ENCODE data around the gene PRKCE. TPM values are rescaled to one million over a fixed set of nuclear protein-coding genes. Genes with fewer than 3 reads are reported as not detected.

Gene PRKCE
- polyA plus RNA-seq, 3 donors = 8.3 to 9.1 (median 8.8) TPM

DNA sequence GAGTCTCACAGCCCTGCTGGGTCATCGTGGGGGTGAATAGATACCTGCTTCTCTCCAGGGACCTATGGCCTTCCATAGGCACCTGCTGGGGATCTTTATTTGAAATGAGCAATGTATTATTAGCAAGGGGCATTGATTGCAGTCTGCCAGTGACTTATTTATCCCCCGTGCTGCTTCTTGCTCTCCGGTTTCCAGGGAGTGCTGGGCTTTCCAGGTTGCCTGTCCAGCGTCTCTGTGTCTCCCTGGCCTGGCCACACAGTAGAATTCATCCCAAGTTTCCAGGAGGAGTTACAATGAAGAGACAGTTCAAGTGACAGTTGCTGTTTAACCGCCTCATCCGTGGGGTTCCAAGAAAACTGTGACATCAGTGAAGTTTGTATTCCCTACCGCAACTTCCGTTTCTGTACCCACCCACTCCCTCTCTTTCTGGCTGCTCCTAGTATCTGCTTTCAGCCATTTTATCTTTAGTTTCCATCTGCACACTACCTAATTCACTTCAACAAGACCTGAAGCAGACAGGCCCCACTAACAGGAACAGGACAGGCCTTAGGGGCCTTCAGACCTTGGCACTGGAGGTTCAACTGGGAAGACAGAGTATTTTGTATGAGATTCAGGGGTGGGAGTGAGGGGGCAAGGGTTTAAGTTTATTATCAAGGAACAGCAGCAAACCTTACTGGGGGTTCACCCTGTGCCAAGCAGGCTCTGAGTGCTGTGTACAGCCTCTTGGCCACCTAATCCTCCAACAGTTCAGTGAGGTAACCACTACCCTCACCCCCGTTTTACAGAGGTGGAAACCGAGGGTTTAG is 134.8 kb downstream of the PRKCE start:
- no peak for DNase-seq (ENCODE audit: extremely low read depth in 1 of 11, low read depth in 9 of 11, low spot score in 4 of 11)

DNA sequence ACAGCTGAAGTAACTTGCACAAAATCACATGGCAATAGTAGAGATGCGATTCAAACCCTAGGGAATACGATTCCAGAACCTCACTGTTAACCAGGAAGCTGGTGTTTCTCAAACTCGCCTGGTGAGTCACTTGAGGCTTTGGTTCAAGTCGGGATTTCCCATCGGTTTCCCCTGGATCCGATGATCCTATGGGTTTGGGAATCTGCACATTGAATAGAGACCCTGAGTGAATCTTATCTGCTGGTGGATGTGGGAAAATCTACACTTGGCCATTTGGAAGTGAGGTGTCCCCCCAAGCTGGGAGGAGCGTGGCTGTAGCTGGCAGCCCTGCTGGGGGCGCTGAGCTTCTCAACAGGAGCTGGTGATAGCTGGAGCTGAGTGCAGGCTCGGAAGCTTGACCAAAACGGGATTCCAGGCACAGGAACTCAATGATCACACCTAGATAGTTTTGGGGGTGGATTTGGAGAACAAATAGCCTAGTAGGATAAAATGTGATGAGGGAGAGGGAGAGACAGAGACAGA is 135.4 kb downstream of the PRKCE start:
- no peak for DNase-seq (ENCODE audit: extremely low read depth in 1 of 11, low read depth in 9 of 11, low spot score in 4 of 11)

DNA sequence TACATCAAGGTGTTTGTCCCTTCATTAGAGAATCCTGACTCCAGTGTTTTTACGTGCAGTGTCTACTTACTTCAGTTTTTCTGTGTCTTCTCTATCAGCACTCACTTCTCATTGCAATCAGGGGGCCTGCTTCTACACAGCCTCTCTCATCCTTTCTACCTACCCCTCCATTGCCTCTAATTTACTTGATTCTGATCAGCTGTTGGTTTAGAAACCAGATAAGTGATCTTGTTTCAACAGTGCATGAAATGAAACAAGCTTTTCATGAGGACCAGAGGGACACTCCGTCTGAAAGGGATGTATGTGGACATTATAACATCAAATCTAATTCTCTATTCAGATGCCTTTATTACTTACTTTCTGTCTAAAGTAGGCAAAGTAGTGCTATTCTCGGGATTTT is 136.9 kb downstream of the PRKCE start:
- no peak for DNase-seq (ENCODE audit: extremely low read depth in 1 of 11, low read depth in 9 of 11, low spot score in 4 of 11)

DNA sequence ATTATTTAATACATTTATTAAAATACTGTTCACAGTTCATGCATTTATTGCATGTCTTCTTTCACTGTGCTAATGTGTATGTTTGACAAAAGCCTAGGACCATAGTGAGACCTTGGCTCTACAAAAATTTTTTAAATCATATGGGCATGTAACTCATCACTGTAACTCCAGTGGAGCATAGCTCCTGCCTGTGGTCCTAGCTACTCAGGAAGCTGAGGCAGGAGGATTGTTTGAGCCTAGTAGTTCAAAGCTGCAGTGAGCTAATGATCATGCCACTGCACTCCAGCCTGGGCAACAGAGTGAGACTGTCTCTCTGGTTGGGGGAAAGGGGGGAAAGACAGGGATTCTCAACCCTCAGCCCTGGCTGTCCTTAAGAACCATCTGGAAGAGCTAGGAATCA is 137.8 kb downstream of the PRKCE start:
- DNase-seq (ENCODE audit: extremely low read depth in 1 of 11, low read depth in 9 of 11, low spot score in 4 of 11) = no peak

DNA sequence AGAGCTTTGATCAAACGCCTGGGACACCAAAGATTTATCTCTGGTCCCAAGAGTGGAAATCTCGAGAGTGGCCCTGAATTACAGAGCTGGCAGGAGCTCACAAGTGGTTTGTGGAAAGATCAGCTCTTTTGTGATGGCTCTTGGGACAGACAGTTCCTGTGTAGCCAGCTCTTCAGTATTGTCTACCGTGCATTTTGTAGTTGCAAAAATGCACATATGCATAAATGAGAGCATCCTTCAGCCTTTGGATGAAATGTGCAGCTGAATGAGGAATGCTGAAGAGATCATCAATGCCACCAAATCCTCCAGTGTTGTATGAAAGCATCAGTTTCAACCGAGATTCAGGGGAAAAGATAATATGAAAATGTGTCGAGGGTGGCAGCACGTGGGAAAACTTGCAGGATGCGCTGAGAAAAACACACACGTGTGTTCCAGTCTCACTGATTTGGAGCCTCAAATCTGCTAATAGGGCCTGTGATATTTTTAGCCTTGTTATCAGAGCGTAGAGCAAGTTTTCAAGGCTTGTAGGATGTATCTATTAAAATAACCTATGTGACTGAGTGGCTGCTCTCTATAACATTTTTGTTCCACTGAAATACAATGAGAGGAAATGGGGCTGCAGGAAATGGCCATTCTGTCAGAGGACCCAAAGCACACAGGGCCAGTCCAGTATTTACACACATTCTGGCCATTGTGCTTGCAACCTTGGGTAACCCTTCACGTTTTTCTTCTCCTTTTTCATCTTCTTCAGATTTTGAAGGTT is 138.7 kb downstream of the PRKCE start:
- DNase-seq (ENCODE audit: extremely low read depth in 1 of 11, low read depth in 9 of 11, low spot score in 4 of 11) = no peak

DNA sequence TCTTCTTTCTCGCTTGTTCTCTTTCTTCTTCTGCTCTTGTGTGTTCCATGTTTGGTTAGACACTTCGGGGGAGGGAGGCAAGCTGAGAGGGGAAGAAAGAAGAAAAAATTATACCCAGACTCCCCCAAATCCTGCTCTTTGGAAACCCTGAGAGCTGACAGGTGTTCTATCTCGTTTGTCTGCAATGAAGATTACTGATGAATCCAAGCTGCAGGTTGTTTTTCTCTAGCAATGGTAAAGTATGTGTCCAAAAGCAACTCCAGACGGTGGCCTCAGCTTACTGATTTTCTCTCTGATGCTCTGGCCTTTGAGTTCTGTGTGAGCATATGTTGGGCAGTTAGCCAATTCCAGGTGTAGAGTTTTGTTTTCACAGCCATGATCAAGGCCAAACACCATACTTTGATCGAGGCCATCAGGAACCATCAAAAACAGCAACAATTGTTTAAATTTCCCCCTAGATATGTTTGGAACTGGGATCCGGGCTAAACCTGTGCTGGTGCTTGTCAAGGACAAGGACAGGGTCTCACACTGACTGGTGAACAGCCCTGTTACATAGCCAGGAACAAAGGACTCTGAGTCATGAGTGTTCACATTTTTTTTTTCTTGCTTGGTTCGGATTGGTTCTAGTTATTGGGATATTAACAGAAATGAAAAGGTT is 142.0 kb downstream of the PRKCE start:
- no peak for DNase-seq (ENCODE audit: extremely low read depth in 1 of 11, low read depth in 9 of 11, low spot score in 4 of 11)

DNA sequence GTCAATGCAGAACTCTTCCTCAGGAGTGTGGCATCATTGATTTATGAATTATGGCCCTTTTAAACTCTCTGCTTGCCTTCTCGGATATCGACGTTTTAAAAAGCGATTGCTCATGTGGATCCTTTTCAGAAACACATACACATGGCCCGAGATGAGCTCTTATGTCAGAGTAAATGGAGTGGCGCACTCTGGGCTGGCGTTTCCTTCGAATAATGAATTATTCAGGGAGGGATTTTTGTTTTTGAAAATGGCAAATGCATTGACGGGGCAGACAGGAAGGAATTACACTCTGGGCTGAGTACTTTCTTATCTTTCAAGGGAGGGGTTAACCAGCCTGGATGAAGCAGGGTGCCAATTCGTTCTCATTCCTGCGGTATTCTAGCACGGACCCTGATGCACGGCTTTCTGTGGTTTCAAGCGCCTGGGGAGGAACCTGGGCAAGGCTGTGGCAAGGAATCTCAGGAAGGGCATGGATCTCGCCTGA is 142.7 kb downstream of the PRKCE start:
- no peak for DNase-seq (ENCODE audit: extremely low read depth in 1 of 11, low read depth in 9 of 11, low spot score in 4 of 11)

DNA sequence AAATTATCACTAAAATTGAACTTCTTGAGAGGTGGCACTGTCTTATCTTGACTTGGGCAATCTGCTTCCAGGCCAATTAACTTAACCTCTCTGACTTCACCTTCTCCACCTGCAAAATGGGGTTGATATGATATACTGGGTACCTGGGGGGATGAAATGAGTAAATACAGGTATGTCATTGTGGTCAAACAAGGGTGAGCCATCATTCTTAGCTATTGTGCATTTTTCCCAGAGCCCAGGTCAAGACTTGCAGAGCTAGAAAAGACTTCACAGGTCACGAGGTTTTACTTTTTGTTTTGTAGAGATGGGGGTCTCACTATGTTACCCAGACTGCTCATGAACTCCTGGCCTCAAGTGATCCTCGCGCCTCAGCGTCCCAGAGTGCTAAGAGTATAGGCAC is 145.0 kb downstream of the PRKCE start:
- no peak for DNase-seq (ENCODE audit: extremely low read depth in 1 of 11, low read depth in 9 of 11, low spot score in 4 of 11)

DNA sequence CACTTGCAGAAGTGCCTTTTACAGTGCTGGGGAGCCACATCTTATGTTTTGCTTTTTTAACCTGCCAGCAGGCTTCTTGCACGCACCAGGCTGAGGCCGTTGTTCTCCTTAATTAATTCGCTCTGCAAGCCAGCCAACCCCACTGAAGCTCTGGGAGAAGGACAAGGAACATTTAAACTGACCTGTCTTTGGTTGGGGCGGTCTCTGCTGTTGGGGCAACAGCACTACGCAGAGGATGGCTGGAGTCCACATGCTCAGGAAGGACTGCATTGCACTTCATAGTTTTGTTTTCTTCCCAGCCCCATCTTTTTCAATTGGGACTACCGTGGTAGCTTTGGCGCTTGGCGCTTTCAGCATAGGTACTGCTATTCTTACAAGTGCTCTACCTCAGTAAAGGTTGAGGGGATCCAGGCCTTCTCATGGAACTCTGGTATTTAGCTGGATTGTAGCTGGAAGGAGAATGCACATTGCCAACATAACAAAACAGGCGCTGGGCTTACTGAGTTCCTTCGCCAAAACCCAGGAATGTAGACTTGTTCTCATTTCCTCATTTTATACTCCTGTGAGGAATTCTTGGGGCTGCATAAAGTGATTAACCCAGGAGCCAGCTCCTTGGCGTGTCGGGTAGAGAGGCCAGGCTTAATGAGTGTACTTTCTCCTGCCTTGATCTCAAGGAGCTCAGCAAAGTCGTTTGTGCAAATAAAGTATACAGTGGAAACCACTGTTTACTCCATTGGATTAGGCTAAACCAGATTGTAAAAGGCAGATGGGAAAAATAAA is 146.2 kb downstream of the PRKCE start:
- no peak for DNase-seq (ENCODE audit: extremely low read depth in 1 of 11, low read depth in 9 of 11, low spot score in 4 of 11)

DNA sequence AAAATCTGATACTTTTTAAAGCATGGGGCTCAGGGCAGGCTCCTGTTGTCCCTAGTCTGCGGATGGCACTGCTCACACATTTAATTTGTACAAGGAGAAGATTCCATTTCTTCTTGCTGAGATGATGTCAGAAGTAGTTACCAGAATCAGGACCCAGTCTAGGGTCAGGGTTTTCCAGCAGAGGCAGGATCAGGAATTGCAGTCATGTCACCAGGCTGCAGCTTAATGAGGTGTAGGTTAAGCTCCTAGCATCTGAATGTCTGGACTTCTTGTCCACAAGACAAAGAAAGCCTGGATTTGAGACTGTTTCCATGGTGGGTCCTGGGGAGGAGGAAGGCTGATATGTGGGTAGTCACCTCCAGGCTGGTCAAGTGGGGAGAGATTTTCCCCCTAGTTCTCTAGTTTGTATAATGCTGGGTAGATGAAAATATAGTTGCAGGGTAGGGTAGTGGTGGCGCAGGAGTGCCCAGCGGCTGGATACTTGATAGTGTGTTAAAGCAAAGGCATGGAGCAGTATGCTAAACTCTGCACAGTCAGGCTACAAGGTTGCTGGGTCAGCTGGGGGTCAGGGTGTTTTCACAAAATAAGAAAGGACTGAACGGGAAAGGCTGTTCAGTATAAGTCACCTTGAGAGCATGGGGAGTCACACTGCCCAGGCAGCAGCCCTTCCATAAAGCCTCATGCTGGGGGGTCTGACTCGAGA is 148.4 kb downstream of the PRKCE start:
- DNase-seq (ENCODE audit: extremely low read depth in 1 of 11, low read depth in 9 of 11, low spot score in 4 of 11) = no peak

DNA sequence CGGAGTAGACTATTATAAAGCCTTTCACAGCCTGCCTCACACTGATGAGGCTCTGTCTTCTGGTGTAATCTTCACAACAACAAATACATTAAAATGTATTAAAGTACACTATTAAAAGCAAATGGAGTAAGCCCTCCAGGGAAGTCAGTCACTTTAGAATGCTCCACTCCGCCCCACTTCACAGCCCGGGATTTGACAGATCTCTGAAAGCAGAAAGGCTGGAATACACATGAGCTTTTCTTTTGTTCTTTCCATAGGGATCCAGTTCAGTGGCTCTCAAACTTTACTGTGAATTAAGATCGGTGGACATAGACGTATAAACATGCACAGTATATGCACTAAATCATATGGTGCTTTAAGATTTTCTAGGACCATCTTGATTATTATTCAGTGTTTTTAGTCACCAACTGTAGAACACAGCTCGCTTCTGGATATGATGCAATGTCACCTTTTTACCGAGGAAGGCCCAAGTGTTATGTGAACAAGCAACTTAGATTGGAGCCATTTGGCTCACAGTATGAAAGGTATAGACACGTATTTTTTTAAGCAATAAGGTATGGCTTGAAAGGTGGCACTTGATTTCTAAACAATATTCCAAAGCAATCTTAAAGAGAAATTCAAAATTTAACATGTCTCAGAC is 151.1 kb downstream of the PRKCE start:
- DNase-seq (ENCODE audit: extremely low read depth in 1 of 11, low read depth in 9 of 11, low spot score in 4 of 11) = no peak

DNA sequence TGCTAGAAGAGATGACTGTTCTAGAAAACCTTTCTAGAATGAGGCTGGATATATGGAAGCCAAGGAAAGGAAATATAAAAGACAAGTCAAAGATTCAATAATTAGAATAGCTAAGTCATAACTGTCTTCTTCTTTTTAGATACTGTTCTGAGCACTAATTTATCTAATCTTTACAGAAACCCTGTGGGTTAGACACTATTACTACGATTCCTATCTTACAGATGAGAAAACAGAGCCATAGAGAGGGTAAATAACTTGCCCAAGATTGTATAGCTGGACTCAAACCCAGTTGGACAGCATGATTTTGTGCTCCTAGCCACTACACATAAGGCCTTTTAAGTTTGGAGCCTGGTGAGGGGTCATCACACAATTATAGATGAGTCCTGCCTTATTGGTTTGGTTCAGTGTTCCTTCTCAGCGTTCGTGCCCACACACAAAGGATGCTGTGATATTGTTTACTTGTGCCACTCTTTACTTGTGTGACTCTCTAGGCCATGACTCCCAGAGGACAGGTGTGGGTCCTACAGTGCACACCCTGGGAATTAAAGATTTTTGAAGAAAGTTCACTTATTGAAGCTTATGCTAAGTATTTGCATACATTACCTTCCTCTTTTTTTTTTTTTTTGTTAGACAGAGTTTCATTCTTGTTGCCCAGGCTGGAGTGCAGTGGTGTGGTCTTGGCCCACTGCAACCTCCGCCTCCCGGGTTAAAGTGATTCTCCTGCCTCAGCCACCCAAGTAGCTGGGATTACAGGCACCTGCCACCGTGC is 153.7 kb downstream of the PRKCE start:
- DNase-seq (ENCODE audit: extremely low read depth in 1 of 11, low read depth in 9 of 11, low spot score in 4 of 11) = no peak

DNA sequence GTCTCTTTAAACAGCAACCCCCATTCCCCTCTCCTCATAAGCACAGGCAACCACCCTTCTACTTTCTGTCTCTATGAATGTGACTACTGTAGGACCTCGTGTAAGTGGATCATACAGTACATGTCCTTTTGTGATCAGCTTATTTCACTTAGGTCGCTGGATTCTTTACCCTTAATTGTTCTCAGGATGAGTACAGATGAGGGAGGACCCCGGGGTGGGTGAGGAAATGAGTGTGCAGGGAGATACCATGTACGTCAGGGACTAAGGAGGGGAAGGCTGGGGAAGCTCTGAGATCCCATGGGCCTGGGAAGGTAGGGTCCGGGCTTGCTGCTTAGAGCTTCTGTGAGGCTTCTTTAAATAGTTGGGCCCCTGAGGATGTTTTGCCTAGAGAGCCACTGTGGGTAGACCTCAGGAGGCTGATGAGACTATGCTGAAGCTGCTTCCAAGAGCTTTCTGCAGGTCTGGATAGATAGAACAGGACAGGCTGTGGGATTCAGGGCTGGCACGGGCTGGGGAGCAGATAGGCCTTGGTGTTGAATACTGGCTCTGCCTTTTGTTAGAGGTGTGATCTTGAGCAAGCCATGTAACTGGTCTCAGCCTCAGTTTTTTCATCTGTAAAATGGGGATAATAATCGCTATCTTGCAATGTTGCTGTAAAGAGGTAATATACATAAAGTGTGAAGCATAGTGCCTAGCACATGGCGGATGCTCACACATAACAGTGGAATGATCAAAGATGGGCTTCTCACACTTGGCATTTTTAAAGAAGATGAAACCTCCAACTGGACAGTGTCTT is 155.3 kb downstream of the PRKCE start:
- no peak for DNase-seq (ENCODE audit: extremely low read depth in 1 of 11, low read depth in 9 of 11, low spot score in 4 of 11)

DNA sequence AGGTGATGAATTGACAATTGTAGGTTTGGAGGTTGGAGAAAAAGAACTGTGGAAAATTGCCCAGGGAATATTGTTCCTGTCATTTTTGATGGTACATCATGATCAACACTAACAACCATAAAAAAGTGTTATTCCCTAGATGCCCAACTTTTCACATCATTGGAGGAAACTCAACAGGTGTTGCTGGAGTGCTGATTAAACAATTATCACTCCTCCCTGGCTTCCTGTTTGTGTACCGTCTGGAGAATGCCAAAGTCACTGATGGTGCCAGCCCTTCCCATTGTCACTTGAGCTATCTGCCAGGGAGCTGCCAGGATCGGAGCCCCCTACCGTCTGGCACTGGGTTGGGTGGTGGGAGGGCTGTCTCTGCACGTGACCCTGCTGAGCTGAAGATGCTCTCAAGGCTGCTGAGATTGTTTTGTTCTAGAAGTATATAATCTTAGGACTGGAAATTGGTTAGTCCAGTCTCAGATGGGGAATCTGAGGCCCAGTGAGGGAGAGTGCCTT is 156.9 kb downstream of the PRKCE start:
- DNase-seq (ENCODE audit: extremely low read depth in 1 of 11, low read depth in 9 of 11, low spot score in 4 of 11) = no peak

DNA sequence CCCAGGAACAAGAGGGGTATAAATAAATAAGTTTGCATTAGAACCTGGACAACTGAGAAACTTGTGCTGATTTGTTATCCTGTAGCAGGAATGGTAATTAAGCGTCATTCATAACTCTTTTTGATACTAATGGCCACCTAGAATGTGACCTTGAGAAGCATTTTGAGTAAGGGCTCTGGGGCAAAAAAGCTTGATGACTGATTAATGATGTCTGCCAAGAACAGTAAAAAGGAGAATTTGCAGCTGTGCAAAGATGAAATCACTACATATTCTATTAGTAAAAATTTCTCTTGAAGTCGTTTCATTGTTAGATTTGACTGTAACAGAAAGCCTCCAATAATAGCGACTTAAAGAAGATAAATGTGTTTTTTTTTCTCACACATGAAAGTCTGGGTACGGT is 157.7 kb downstream of the PRKCE start:
- peak in 3 of 11 donors; percentile 26 to 46 (median 45) for DNase-seq (ENCODE audit: extremely low read depth in 1 of 11, low read depth in 9 of 11, low spot score in 4 of 11)

DNA sequence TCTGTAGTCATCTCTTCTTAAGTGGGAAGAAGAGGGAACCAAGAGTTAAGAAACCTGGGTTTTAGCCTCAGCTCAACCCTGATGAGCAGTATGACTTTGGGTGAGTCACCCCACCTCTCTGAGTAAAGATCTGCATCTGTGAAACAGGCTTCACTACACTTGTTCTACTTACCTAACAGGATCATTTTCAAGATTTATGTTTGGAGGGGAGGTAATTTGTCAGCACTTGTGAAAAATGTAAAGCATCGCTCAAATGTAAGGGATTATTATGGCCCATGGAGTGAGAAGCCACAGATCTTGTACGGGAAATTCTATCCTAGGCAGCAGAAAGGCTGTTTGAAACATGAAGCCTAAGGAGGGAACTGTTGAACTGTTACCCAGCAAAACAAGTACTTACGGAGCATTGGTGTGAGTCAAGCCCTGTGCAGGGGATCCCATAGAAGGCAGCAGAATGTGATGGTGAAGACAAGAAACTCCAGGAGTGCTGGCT is 160.6 kb downstream of the PRKCE start:
- peak in 1 of 11 donors; percentile 41 for DNase-seq (ENCODE audit: extremely low read depth in 1 of 11, low read depth in 9 of 11, low spot score in 4 of 11)

Measured in renal cortex interstitium (tissue), 11 donors.